Hepatocyte (in vitro differentiated cells): ENCODE measurements around the gene C19orf25.

Experiments
- EZH2 ChIP-seq: fragments of 200-600 bp; sonication (generic); IDR thresholded peaks from 2 replicates; pipeline ENCODE4 v1.6.1; 2016; ENCODE audit warnings: antibody characterized with exemption, mild to moderate bottlenecking, borderline replicate concordance
- EZH2phosphoT487 ChIP-seq: fragments of 200-600 bp; sonication (generic); IDR thresholded peaks from one replicate; pipeline ENCODE4 v1.6.1; 2018; ENCODE audit warnings: antibody characterized with exemption, mild to moderate bottlenecking, low read depth, moderate library complexity; ENCODE audit not compliant: unreplicated experiment, severe bottlenecking
- TF ChIP-seq, protein P1 (sequence below): fragments of 200-600 bp; sonication (generic); IDR thresholded peaks from 2 replicates; pipeline ENCODE4 v1.5.1; 2016; ENCODE audit warnings: antibody characterized with exemption, mild to moderate bottlenecking; ENCODE audit not compliant: poor library complexity

DNA sequence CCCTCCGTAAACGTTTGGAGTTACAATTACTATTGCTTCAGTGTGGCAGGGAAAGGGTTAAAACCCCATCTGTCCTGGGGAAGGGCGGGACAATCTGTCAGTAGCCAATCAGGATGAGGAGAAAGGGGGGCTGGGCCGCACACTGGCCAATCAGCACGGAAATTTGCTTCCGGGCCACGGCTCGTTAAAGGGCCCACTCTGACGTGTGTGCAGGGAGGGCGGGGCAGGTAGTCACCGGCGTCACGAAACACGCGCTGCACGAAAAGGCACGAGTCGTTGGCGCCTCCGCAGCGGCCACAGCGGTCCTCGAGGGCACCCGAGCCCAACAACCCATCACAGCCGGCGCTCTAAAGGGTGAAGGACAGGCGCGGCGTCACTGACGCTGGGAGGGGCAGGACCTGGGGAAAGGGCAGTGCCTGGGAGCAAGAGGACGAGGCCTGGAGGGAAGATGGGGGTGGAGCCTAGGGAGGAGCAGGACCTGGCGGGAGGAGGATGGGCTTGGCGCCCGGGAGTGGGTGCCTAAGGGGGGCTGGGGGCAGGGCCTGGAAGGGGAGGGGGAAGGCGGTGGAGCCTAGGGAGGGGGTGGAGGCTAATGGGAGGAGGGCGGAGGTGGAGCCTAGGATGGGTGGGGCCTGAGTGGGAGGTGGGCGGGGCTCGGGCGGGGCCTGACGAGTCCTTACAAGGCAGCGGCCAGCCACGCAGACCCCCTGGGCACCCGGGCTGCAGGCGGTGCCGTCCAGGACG lies 28.9 kb upstream of the C19orf25 start:
- TF ChIP-seq, protein P1, sequence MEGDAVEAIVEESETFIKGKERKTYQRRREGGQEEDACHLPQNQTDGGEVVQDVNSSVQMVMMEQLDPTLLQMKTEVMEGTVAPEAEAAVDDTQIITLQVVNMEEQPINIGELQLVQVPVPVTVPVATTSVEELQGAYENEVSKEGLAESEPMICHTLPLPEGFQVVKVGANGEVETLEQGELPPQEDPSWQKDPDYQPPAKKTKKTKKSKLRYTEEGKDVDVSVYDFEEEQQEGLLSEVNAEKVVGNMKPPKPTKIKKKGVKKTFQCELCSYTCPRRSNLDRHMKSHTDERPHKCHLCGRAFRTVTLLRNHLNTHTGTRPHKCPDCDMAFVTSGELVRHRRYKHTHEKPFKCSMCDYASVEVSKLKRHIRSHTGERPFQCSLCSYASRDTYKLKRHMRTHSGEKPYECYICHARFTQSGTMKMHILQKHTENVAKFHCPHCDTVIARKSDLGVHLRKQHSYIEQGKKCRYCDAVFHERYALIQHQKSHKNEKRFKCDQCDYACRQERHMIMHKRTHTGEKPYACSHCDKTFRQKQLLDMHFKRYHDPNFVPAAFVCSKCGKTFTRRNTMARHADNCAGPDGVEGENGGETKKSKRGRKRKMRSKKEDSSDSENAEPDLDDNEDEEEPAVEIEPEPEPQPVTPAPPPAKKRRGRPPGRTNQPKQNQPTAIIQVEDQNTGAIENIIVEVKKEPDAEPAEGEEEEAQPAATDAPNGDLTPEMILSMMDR = no peak
- TF ChIP-seq EZH2 (no peak), EZH2phosphoT487 (no peak)
